Loucy (cell line): ENCODE results near the gene MLXIPL.

Experiments
- EZH2phosphoT487 ChIP-seq: fragments of 200-600 bp; IDR thresholded peaks from 2 replicates; pipeline ENCODE4 v1.6.1; 2018; ENCODE audit warnings: antibody characterized with exemption, mild to moderate bottlenecking, moderate library complexity, borderline replicate concordance
- TF ChIP-seq, protein P1 (sequence below): fragments of 200-600 bp; sonication (generic); conservative IDR thresholded peaks from 2 replicates; pipeline ENCODE4 v1.5.1; 2014; ENCODE audit warnings: mild to moderate bottlenecking, antibody characterized with exemption, low read length

DNA sequence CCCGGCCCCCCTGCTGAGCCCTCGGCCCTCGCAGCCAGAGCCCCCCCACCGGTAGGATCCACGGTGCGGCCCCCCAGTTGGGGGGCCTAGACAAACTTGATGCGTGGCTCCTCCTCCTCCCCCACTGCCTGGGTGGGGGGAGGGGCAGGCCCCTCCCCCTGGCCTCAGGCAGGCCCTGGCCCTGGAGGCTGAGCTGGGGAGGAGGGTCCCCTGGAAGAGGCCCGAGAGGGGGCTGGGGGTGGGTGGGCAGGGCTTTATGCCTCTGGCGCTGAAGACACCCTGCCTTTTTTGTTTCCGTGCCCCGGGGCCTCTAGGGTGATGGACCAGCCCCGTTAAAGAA lies 47.0 kb upstream of the MLXIPL start:
- TF ChIP-seq, protein P1, sequence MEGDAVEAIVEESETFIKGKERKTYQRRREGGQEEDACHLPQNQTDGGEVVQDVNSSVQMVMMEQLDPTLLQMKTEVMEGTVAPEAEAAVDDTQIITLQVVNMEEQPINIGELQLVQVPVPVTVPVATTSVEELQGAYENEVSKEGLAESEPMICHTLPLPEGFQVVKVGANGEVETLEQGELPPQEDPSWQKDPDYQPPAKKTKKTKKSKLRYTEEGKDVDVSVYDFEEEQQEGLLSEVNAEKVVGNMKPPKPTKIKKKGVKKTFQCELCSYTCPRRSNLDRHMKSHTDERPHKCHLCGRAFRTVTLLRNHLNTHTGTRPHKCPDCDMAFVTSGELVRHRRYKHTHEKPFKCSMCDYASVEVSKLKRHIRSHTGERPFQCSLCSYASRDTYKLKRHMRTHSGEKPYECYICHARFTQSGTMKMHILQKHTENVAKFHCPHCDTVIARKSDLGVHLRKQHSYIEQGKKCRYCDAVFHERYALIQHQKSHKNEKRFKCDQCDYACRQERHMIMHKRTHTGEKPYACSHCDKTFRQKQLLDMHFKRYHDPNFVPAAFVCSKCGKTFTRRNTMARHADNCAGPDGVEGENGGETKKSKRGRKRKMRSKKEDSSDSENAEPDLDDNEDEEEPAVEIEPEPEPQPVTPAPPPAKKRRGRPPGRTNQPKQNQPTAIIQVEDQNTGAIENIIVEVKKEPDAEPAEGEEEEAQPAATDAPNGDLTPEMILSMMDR = no peak
- TF ChIP-seq EZH2phosphoT487 = no peak
